WTC11 (cell line): ENCODE measurements around the gene SMTN. TPM values are rescaled to one million over a fixed set of nuclear protein-coding genes. Genes with fewer than 3 reads are reported as not detected.
A peak's percentile ranks its signal among the peaks of the same experiment; 100 is the strongest.

ENCODE experiments used
- ATAC-seq: fragments of 200-7000 bp; cut with Tn5 transposase; 2 replicates; pipeline ENCODE4 v1.10.0; 2021; ENCODE audit warnings: mild to moderate bottlenecking, moderate library complexity
- CTCF ChIA-PET: fragments of 300-600 bp; sonication (Branson Sonifier 250); formaldehyde crosslinking; loops from one replicate; lab custom pipeline; 2021; ENCODE audit warnings: antibody characterized with exemption; lab: Charles Lee
- POLR2A ChIA-PET: fragments of 350-600 bp; sonication (Branson Sonifier 250); formaldehyde crosslinking; loops from one replicate; lab custom pipeline; 2021; ENCODE audit warnings: antibody characterized with exemption; lab: Charles Lee
- DNase-seq: peaks from one replicate; pipeline ENCODE4 v3.0.0; 2021; ENCODE audit warnings: low spot score
- H3K27ac Mint-ChIP-seq: 2 replicates; pipeline ENCODE4 v1.8.0; 2021; ENCODE audit warnings: mixed read lengths
- H3K27me3 Mint-ChIP-seq: 2 replicates; pipeline ENCODE4 v1.8.0; 2021; ENCODE audit warnings: low read depth, mild to moderate bottlenecking, moderate library complexity, mixed read lengths
- H3K36me3 Mint-ChIP-seq: 2 replicates; pipeline ENCODE4 v1.8.0; 2021; ENCODE audit warnings: mixed read lengths
- H3K4me1 Mint-ChIP-seq: 2 replicates; pipeline ENCODE4 v1.8.0; 2022; ENCODE audit warnings: mixed read lengths
- H3K4me3 Mint-ChIP-seq: 2 replicates; pipeline ENCODE4 v1.8.0; 2021; ENCODE audit warnings: mild to moderate bottlenecking, moderate library complexity, mixed read lengths
- H3K9me3 Mint-ChIP-seq: 2 replicates; pipeline ENCODE4 v1.8.0; 2021; ENCODE audit warnings: mixed read lengths
- FOXJ3 ChIP-seq: sonication (generic); formaldehyde crosslinking; IDR thresholded peaks from 2 replicates; pipeline ENCODE4 v1.9.0; 2021; ENCODE audit warnings: missing genetic modification reagents, mild to moderate bottlenecking, borderline replicate concordance
- FOXK1 ChIP-seq: sonication (generic); formaldehyde crosslinking; IDR thresholded peaks from 2 replicates; pipeline ENCODE4 v1.8.0; 2022; ENCODE audit warnings: mild to moderate bottlenecking, moderate library complexity, missing genetic modification reagents
- GABPB1 ChIP-seq: sonication (generic); formaldehyde crosslinking; IDR thresholded peaks from 2 replicates; pipeline ENCODE4 v1.8.1; 2023; ENCODE audit warnings: mild to moderate bottlenecking, missing genetic modification reagents
- GTF2I ChIP-seq: fragments of 250-450 bp; sonication (Bioruptor Pico); conservative IDR thresholded peaks from 2 replicates; pipeline ENCODE4 v1.4.0; 2021; ENCODE audit warnings: mild to moderate bottlenecking
- NFATC4 ChIP-seq: fragments of 250-450 bp; sonication (Bioruptor Pico); IDR thresholded peaks from 2 replicates; pipeline ENCODE4 v1.9.0; 2021; ENCODE audit warnings: mild to moderate bottlenecking
- NR2C2 ChIP-seq: sonication (generic); formaldehyde crosslinking; IDR thresholded peaks from 2 replicates; pipeline ENCODE4 v1.8.0; 2022; ENCODE audit warnings: mild to moderate bottlenecking, missing genetic modification reagents
- OVOL2 ChIP-seq: fragments of 250-450 bp; sonication (Bioruptor Pico); IDR thresholded peaks from 2 replicates; pipeline ENCODE4 v1.9.0; 2021; ENCODE audit warnings: mild to moderate bottlenecking, borderline replicate concordance
- RORB ChIP-seq: fragments of 250-450 bp; sonication (Bioruptor Pico); IDR thresholded peaks from 2 replicates; pipeline ENCODE4 v1.9.0; 2021; ENCODE audit warnings: mild to moderate bottlenecking
- SMAD3 ChIP-seq: sonication (generic); formaldehyde crosslinking; IDR thresholded peaks from 2 replicates; pipeline ENCODE4 v1.8.0; 2022; ENCODE audit warnings: missing genetic modification reagents, mild to moderate bottlenecking, borderline replicate concordance
- SP1 ChIP-seq: sonication (generic); formaldehyde crosslinking; conservative IDR thresholded peaks from 2 replicates; pipeline ENCODE4 v1.8.1; 2022; ENCODE audit warnings: missing genetic modification reagents
- TEAD1 ChIP-seq: sonication (generic); formaldehyde crosslinking; IDR thresholded peaks from 2 replicates; pipeline ENCODE4 v1.8.0; 2022; ENCODE audit warnings: mild to moderate bottlenecking, missing genetic modification reagents
- ZBTB21 ChIP-seq: sonication (generic); formaldehyde crosslinking; IDR thresholded peaks from 2 replicates; pipeline ENCODE4 v1.8.1; 2023; ENCODE audit warnings: mild to moderate bottlenecking, missing genetic modification reagents, borderline replicate concordance
- ZNF138 ChIP-seq: sonication (generic); formaldehyde crosslinking; conservative IDR thresholded peaks from 2 replicates; pipeline ENCODE4 v1.8.1; 2022; ENCODE audit warnings: mild to moderate bottlenecking, moderate library complexity, missing genetic modification reagents
- ZNF219 ChIP-seq: sonication (generic); formaldehyde crosslinking; IDR thresholded peaks from 2 replicates; pipeline ENCODE4 v1.8.0; 2023; ENCODE audit warnings: missing genetic modification reagents, mild to moderate bottlenecking, borderline replicate concordance
- ZNF396 ChIP-seq: fragments of 250-450 bp; sonication (Bioruptor Pico); IDR thresholded peaks from 2 replicates; pipeline ENCODE4 v1.8.0; 2021; ENCODE audit warnings: mild to moderate bottlenecking, moderate library complexity, borderline replicate concordance
- total RNA-seq: library from RNA; stranded (reverse); gene quantifications from 3 replicates; pipeline ENCODE4 v1.2.3, GENCODE V29; 2021
- TF ChIP-seq, protein P1 (sequence below): sonication (generic); formaldehyde crosslinking; IDR thresholded peaks from 2 replicates; pipeline ENCODE4 v1.8.0; 2023; ENCODE audit warnings: missing genetic modification reagents, mild to moderate bottlenecking, borderline replicate concordance
- TF ChIP-seq, protein P2 (sequence below): sonication (generic); formaldehyde crosslinking; IDR thresholded peaks from 2 replicates; pipeline ENCODE4 v1.8.1; 2022; ENCODE audit warnings: low read depth, mild to moderate bottlenecking, moderate library complexity, missing genetic modification reagents, borderline replicate concordance
- TF ChIP-seq, protein P3 (sequence below): fragments of 250-450 bp; sonication (Bioruptor Pico); IDR thresholded peaks from 2 replicates; pipeline ENCODE4 v1.9.0; 2021; ENCODE audit warnings: mild to moderate bottlenecking
- TF ChIP-seq, protein P4 (sequence below): sonication (generic); formaldehyde crosslinking; IDR thresholded peaks from 2 replicates; pipeline ENCODE4 v1.8.0; 2023; ENCODE audit warnings: missing genetic modification reagents
- TF ChIP-seq, protein P5 (sequence below): sonication (generic); formaldehyde crosslinking; IDR thresholded peaks from 2 replicates; pipeline ENCODE4 v1.8.1; 2023; ENCODE audit warnings: mild to moderate bottlenecking, missing genetic modification reagents, borderline replicate concordance

SMTN gene
- total RNA-seq, 1 experiment from 2014 or later: 34.5 TPM

DNA sequence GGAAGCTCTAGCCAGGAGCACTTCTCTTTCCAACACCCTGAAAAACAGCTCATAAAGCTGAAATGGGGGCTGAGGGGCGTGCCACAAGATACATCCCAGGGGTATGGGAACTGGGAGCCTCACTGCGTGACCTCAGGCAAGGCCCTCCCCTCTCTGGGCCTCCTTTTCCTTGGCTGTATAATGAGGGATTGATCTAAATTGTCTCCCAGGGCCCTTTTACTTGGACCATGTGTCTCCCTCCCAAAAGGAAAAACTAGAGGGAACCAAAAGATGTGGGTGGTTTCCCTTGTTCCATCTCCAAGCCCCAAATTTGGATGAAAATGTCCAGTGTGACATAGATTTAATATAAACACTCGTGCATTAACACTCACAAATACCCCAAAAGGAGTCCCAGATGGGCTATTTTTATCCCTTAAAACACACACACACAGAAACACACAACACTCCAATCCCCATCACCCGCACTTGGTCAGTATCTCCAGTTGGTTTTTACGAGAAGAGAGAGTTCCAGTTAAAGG, 25.9 kb upstream of the SMTN start (continued):
- TF ChIP-seq, protein P1, sequence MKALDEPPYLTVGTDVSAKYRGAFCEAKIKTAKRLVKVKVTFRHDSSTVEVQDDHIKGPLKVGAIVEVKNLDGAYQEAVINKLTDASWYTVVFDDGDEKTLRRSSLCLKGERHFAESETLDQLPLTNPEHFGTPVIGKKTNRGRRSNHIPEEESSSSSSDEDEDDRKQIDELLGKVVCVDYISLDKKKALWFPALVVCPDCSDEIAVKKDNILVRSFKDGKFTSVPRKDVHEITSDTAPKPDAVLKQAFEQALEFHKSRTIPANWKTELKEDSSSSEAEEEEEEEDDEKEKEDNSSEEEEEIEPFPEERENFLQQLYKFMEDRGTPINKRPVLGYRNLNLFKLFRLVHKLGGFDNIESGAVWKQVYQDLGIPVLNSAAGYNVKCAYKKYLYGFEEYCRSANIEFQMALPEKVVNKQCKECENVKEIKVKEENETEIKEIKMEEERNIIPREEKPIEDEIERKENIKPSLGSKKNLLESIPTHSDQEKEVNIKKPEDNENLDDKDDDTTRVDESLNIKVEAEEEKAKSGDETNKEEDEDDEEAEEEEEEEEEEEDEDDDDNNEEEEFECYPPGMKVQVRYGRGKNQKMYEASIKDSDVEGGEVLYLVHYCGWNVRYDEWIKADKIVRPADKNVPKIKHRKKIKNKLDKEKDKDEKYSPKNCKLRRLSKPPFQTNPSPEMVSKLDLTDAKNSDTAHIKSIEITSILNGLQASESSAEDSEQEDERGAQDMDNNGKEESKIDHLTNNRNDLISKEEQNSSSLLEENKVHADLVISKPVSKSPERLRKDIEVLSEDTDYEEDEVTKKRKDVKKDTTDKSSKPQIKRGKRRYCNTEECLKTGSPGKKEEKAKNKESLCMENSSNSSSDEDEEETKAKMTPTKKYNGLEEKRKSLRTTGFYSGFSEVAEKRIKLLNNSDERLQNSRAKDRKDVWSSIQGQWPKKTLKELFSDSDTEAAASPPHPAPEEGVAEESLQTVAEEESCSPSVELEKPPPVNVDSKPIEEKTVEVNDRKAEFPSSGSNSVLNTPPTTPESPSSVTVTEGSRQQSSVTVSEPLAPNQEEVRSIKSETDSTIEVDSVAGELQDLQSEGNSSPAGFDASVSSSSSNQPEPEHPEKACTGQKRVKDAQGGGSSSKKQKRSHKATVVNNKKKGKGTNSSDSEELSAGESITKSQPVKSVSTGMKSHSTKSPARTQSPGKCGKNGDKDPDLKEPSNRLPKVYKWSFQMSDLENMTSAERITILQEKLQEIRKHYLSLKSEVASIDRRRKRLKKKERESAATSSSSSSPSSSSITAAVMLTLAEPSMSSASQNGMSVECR (CRISPR knock-in tag): no peak
- no peak for TF ChIP-seq FOXK1 (CRISPR knock-in tag)
- TF ChIP-seq TEAD1: no peak
- TF ChIP-seq FOXJ3 (CRISPR knock-in tag): no peak
- TF ChIP-seq, protein P2, sequence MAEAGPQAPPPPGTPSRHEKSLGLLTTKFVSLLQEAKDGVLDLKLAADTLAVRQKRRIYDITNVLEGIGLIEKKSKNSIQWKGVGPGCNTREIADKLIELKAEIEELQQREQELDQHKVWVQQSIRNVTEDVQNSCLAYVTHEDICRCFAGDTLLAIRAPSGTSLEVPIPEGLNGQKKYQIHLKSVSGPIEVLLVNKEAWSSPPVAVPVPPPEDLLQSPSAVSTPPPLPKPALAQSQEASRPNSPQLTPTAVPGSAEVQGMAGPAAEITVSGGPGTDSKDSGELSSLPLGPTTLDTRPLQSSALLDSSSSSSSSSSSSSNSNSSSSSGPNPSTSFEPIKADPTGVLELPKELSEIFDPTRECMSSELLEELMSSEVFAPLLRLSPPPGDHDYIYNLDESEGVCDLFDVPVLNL: no peak
- TF ChIP-seq ZNF138 (CRISPR knock-in tag): no peak
- TF ChIP-seq, protein P3, sequence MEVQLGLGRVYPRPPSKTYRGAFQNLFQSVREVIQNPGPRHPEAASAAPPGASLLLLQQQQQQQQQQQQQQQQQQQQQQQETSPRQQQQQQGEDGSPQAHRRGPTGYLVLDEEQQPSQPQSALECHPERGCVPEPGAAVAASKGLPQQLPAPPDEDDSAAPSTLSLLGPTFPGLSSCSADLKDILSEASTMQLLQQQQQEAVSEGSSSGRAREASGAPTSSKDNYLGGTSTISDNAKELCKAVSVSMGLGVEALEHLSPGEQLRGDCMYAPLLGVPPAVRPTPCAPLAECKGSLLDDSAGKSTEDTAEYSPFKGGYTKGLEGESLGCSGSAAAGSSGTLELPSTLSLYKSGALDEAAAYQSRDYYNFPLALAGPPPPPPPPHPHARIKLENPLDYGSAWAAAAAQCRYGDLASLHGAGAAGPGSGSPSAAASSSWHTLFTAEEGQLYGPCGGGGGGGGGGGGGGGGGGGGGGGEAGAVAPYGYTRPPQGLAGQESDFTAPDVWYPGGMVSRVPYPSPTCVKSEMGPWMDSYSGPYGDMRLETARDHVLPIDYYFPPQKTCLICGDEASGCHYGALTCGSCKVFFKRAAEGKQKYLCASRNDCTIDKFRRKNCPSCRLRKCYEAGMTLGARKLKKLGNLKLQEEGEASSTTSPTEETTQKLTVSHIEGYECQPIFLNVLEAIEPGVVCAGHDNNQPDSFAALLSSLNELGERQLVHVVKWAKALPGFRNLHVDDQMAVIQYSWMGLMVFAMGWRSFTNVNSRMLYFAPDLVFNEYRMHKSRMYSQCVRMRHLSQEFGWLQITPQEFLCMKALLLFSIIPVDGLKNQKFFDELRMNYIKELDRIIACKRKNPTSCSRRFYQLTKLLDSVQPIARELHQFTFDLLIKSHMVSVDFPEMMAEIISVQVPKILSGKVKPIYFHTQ (CRISPR knock-in tag): no peak
- no peak for TF ChIP-seq RORB (CRISPR knock-in tag)
- TF ChIP-seq, all 79 proteins: peak for 0

DNA sequence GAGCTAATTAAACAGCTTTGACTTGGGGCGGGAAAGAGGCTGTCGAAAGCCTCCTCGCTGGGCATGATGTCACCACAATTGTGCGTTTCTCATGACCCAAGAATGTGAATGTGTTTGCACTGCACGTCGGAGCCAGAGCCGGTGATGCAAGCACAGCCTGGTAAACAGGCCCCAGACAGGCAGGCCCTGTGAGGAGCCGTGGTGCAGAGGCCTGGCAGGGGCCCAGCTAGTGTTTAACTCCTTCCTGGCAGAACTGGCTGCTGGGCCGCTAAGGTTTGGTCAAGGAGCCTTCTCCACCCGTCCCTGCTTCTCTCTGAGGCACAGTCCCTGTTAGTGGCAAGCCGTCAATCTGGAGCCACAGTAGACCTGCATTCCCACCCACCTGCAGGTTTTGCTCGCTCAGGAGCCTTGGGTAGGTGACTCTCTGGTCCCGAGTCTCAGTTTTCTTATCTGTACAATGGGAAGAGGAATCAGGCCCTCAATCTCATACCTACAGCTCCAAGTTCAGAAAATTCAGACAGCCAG, 25.4 kb upstream of the SMTN start:
- POLR2A ChIA-PET: no interaction called here
- 0 out of 2 replicates have a peak, but pooled peaks cover 4% of the 10 kb centered on the region for H3K4me1 Mint-ChIP-seq
- ATAC-seq: peak; percentile 59
- CTCF ChIA-PET: interaction anchor here (0.7 to 0.8 kb wide), 2 partner anchors 86 to 150 kb away, joined by 3 read pairs; no protein-coding TSS in a partner anchor
- peak; percentile 98 for TF ChIP-seq GABPB1 (CRISPR knock-in tag)
- TF ChIP-seq ZBTB21 (CRISPR knock-in tag): peak; percentile 80; the same call in 1 of the 2 replicates
- no peak for TF ChIP-seq TEAD1
- peak; percentile 68; the same call in 1 of the 2 replicates for TF ChIP-seq GTF2I (CRISPR knock-in tag)
- H3K36me3 Mint-ChIP-seq: no peaks in the 10 kb centered on the region
- no peak overlapping the region for H3K27ac Mint-ChIP-seq
- DNase-seq: peak; percentile 27
- H3K9me3 Mint-ChIP-seq: no peaks in the 10 kb centered on the region
- no peak overlapping the region for H3K4me3 Mint-ChIP-seq
- peaks cover under 1% of the 10 kb centered on the region; the same call in 1 of the 2 replicates for H3K27me3 Mint-ChIP-seq

DNA sequence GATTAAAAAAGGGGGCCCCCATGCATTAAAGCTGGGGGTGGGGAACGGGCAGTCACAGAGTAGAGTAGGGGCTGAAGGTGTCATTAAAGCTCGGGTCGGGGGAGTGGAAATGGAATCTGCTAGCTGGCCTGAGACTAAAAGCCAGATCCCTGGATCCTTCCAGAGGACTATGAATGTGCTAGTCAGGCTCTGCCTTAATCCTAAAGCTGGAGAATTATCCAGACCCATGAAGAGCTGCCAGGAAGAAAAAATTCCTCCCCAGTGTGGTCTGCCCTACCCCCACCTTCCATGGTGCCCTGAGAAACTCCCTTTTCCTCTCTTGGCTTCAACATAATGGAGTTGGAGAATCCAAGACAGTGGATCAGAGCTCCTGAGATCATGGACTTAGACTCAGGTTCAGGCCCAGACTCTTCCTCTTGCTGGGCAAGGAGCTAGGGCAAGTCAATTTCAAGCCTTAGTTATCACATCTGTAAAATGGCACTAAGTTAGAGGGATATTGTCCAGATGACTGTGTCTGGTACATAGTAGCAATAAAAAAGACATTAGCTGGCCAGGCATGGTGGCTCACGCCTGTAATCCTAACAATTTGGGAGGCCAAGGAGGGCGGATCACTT, 24.0 kb upstream of the SMTN start:
- DNase-seq (no peak), ATAC-seq (no peak)
- no peaks in the 10 kb centered on the region for H3K36me3 Mint-ChIP-seq
- H3K27ac Mint-ChIP-seq: no peak overlapping the region
- no peaks in the 10 kb centered on the region for H3K27me3 Mint-ChIP-seq
- no peaks in the 10 kb centered on the region for H3K9me3 Mint-ChIP-seq
- ChIA-PET POLR2A (no interaction called here), CTCF (interaction anchor here (0.9 to 1.5 kb wide), 4 partner anchors 25 to 167 kb away, joined by 3 to 7 read pairs (median 4); partner anchors contain the start of genes MORC2 and TUG1)
- H3K4me3 Mint-ChIP-seq: no peak overlapping the region
- H3K4me1 Mint-ChIP-seq: 0 out of 2 replicates have a peak, but pooled peaks cover 4% of the 10 kb centered on the region
- TF ChIP-seq, protein P4, sequence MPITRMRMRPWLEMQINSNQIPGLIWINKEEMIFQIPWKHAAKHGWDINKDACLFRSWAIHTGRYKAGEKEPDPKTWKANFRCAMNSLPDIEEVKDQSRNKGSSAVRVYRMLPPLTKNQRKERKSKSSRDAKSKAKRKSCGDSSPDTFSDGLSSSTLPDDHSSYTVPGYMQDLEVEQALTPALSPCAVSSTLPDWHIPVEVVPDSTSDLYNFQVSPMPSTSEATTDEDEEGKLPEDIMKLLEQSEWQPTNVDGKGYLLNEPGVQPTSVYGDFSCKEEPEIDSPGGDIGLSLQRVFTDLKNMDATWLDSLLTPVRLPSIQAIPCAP (CRISPR knock-in tag): no peak
- no peak for TF ChIP-seq OVOL2 (CRISPR knock-in tag)
- no peak for TF ChIP-seq SMAD3 (CRISPR knock-in tag)
- TF ChIP-seq, protein P5, sequence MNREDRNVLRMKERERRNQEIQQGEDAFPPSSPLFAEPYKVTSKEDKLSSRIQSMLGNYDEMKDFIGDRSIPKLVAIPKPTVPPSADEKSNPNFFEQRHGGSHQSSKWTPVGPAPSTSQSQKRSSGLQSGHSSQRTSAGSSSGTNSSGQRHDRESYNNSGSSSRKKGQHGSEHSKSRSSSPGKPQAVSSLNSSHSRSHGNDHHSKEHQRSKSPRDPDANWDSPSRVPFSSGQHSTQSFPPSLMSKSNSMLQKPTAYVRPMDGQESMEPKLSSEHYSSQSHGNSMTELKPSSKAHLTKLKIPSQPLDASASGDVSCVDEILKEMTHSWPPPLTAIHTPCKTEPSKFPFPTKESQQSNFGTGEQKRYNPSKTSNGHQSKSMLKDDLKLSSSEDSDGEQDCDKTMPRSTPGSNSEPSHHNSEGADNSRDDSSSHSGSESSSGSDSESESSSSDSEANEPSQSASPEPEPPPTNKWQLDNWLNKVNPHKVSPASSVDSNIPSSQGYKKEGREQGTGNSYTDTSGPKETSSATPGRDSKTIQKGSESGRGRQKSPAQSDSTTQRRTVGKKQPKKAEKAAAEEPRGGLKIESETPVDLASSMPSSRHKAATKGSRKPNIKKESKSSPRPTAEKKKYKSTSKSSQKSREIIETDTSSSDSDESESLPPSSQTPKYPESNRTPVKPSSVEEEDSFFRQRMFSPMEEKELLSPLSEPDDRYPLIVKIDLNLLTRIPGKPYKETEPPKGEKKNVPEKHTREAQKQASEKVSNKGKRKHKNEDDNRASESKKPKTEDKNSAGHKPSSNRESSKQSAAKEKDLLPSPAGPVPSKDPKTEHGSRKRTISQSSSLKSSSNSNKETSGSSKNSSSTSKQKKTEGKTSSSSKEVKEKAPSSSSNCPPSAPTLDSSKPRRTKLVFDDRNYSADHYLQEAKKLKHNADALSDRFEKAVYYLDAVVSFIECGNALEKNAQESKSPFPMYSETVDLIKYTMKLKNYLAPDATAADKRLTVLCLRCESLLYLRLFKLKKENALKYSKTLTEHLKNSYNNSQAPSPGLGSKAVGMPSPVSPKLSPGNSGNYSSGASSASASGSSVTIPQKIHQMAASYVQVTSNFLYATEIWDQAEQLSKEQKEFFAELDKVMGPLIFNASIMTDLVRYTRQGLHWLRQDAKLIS (CRISPR knock-in tag): no peak
- no peak for TF ChIP-seq NFATC4 (CRISPR knock-in tag)
- no peak for TF ChIP-seq NR2C2 (CRISPR knock-in tag)
- TF ChIP-seq SP1: no peak
- TF ChIP-seq ZNF396 (CRISPR knock-in tag): no peak
- TF ChIP-seq ZNF219: no peak
